Smooth muscle cell of the brain vasculature (primary cell): ENCODE measurements around the gene TRAM2.

Experiments
- DNase-seq: peaks from one replicate; pipeline ENCODE4 v3.0.0-alpha.2; 2012; ENCODE audit warnings: low read depth, low spot score

Gene TRAM2

GRCh38 chr6:52546192-52546591, 30.7 kb downstream of the TRAM2 start:
- no peak for DNase-seq

- no peak for DNase-seq
These were observed 31.3 kb downstream of the TRAM2 start for GRCh38 chr6:52545406-52546119.

- no peak for DNase-seq
These were observed 32.1 kb downstream of the TRAM2 start for GRCh38 chr6:52544602-52545405.

- no peak for DNase-seq
These were observed 32.9 kb downstream of the TRAM2 start for GRCh38 chr6:52543729-52544601.

- no peak for DNase-seq
These were observed 33.6 kb downstream of the TRAM2 start for GRCh38 chr6:52543262-52543661.

- no peak for DNase-seq
These were observed 35.7 kb downstream of the TRAM2 start for GRCh38 chr6:52541135-52541534.

GRCh38 chr6:52540286-52540902, 36.5 kb downstream of the TRAM2 start:
- DNase-seq, result no peak

GRCh38 chr6:52539607-52540006, 37.3 kb downstream of the TRAM2 start:
- no peak for DNase-seq

- no peak for DNase-seq
These were observed 37.9 kb downstream of the TRAM2 start for GRCh38 chr6:52538901-52539354.

- DNase-seq, result no peak
These were observed 38.5 kb downstream of the TRAM2 start for GRCh38 chr6:52538252-52538900.

GRCh38 chr6:52537001-52537753, 39.7 kb downstream of the TRAM2 start:
- DNase-seq, result no peak

- no peak for DNase-seq
These were observed 40.4 kb downstream of the TRAM2 start for GRCh38 chr6:52536424-52536916.

GRCh38 chr6:52535711-52536423, 41.0 kb downstream of the TRAM2 start:
- no peak for DNase-seq

GRCh38 chr6:52534966-52535390, 41.9 kb downstream of the TRAM2 start:
- no peak for DNase-seq

- DNase-seq, result no peak
These were observed 42.5 kb downstream of the TRAM2 start for GRCh38 chr6:52534363-52534762.

GRCh38 chr6:52533491-52533890, 43.4 kb downstream of the TRAM2 start:
- DNase-seq, result no peak

GRCh38 chr6:52532457-52532856, 44.4 kb downstream of the TRAM2 start:
- no peak for DNase-seq

GRCh38 chr6:52531834-52532233, 45.0 kb downstream of the TRAM2 start:
- no peak for DNase-seq

GRCh38 chr6:52531396-52531795, 45.5 kb downstream of the TRAM2 start:
- no peak for DNase-seq
